NCI-H510A (cell line): Measurements from ENCODE around the gene ST3GAL5.
"Not testable (repeated sequence)": the region's sequence is repeated elsewhere in the genome, so short reads cannot be mapped to it uniquely, and the experiment has no call there.

Experiments used
- DNase-seq: peaks from one replicate; lab custom pipeline; 2025; lab: John Stamatoyannopoulos, UW

ST3GAL5 gene

DNA sequence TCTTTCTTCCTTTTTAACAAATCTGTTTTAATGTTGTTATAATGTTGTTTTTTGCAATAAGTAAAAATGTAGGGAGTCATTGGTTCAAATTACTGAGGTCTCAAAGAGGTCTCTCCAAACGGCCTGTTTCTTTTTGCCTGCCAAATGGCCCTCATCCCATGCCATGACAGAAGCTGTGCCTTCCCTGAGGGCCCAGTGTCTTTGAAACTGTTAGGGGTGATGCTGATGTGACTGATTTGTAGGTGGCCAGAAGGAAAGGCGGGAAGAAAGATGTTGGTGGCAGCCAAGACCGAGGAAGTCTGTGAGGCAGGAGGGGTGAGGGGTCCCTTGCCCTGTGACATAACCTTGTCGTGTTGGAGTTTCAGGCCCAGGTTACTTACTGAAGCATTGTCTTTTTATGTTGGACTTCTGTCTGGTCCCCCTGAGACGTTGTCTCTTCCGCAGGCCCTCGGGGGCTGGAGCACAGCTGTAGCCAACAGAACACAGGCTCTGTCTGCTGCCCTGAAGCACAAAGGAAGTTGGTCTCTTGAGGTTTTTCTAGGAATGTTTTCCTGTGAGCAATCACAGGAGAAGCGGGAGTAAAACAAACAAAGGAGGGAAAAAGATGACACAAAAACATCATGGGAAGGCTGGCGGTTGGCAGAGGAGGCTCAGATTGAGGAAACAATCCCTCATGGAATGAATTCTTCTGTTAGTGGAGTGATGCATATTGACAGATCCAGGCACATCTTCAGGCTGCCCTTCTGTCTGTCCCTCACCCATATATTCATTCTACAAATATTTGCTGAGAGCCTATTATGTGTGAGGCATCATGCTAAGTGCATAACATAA is 4.9 kb upstream of the ST3GAL5 start:
- DNase-seq, result no peak

DNA sequence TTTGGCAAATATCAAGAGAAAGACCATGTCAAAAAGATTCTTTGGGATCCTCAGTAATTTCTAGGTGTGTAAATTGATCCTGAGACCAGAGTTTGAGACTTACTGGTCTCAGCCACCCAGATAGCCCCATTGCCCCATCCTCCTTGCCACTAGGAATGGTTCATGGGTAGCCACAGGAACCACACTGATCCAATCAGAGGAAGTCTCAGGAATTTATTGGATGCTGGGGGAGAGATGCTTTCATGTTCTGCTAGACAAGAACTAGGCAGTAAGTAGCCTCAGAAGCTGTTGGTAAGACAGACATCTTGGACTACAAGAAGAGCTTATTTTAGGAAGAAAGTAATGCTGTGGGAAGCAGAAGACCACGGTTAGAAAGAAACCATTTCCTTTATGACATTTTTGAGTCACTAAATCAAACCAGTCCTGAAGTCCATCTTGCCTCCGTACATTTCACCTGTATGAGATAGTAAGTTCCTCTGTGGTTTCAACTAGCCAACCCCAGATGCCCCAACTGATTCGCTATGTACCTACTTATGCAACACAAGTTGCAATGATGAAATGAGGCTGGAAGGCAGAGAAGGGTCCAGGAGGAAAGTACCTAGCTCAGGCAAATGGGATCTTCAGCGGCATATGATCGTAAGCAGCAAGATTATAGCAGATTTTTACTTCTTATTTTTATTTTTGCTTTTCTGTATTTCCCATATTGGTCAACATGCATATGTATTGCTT is 3.6 kb upstream of the ST3GAL5 start:
- no peak for DNase-seq

DNA sequence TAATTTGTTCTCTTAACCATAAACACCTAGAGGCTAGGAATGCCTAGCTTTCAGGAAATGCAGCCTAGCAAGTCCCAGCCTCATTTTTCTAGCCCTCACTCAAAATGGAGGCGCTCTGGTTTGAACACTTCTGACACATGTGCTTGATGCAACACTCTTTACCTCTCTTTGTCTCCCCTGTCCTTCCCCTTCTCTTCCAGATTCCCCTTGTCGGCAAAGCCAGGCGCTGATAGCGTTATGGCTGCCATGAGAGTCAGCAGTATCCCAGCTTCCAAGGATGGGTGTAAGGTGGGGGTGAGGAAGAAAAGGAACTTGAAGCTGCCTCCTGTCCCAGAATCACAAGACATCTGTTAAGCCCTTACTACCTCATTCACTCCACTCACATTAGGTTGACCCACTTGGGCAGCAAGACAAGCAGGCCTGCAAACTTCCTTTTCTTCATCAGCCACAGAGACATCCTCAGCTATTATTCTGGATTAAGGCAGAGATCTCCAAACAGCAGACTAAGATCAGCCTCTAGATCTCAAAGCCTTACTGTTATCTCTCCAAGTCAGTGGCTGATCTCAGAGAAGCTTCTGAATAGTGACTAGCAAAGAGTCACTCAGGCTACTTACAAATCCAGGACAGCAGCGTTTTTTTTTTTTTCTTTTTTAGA is 1.9 kb upstream of the ST3GAL5 start:
- DNase-seq, result no peak

DNA sequence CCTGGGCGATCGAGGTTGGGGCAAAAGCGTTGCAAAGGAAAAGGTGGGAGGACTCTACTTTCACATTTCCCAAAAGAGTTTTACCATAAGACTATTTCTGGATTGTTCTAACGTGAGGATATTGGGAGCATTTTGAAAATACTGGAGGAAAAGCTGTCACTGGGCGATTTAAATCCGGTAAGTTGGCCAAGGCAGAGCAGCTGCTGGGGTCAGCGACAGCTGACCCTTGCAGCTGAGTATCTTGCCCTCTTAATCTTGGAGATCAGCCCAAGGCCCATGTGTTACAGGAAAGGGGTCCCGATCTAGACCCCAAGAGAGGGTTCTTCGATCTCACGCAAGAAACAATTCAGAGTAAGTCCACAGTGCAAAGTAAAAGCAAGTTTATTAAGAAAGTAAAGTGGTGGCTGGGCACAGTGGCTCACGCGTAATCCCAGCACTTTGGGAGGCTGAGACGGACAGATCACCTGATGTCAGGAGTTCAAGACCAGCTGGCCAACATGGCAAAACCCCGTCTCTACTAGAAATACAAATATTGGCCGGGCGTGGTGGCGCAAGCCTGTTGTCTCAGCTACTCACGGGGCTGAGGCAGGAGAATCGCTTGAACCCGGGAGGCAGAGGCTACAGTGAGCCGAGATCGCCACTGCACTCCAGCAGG is 964 bp upstream of the ST3GAL5 start:
- no peak for DNase-seq

DNA sequence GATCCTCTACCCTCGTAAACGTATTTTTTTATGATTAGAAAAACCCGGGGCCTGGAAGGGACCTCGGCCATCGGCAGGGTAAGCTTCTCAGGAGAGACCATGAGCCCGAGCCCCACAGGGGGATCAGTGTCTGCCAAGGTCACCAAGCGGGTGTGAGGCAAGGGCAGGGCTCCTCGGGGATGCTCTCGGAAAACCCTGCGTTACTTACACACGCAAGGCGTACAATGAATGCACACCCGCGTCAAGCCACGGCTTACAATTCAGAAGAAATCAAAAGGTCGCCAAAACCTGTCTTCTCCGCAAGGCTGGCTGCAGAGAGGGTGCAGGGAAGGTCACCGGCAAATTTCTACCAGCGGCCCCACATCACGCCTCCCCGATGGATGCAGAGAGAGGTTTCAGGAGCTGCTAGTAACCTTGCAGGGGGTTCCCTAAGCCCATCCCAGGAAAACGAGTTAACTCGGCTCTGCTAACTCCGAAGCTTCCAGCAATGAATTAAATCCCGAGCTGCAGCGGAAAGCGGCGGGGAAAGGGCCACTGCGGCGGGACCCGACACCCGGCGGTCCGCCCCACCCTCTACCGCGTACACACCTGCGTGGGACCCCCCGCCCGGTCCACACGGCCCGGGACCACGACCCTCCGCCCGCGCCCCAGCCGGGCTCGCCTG is 638 bp downstream of the ST3GAL5 start:
- no peak for DNase-seq

DNA sequence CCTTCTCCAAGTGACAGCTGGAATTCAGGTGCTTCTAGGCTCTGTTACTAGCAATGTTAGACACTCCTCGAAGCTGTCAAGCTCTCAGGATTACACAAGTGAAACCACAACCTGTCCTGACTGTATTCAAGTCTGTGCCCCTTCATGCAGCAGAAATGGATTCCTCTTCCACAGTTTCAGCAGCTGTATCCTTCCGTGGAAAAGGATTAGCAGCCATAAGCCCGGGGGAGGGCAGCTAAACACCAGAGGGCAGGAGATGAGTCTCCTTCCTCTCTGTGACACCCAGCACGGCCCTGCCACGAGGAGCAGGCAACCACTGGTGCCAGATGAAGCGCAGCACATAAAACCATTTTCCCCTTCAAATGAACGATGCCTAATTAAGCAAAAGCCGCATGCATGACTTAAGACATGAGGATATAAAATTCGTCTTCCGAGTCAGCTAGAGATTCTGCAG is 1.2 kb downstream of the ST3GAL5 start:
- DNase-seq, result peak; percentile 6

DNA sequence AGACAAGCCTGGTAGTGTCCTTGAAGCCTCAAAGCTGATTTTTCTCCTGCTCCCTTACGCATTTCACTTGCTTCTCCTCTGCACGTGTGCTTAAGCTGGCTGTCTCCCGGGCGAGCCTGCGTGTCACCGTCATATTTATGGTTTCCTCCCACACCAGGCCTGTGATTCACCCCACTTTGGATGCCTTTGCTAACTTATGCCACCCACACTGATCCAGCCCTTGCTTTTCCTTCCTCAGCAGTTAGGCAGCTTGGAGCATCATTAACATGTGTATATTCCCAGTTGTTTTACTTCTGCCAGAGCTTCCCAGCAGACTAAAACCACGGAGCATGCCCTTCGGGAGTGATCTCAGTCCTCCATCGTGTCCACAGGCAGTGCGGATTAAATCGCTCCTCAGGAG is 2.2 kb downstream of the ST3GAL5 start:
- no peak for DNase-seq

DNA sequence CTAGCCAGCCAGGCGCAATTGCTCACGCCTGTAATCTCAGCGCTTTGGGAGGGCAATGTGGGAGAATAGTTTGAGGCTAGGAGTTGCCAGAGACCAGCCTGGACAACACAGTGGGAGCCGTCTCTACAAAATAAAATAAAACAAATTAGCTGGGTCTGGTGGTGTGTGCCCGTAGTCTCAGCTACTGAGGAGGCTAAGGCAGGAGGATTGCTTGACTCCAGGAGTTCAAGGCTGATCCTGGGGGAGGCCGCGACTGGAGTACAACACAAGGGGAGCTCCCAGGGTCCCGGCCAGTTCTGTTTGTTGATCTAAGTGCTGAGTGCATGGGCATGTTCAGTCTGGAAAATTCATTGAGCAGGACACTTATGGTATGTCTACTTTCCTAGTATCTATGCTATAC is 2.6 kb downstream of the ST3GAL5 start:
- no peak for DNase-seq

DNA sequence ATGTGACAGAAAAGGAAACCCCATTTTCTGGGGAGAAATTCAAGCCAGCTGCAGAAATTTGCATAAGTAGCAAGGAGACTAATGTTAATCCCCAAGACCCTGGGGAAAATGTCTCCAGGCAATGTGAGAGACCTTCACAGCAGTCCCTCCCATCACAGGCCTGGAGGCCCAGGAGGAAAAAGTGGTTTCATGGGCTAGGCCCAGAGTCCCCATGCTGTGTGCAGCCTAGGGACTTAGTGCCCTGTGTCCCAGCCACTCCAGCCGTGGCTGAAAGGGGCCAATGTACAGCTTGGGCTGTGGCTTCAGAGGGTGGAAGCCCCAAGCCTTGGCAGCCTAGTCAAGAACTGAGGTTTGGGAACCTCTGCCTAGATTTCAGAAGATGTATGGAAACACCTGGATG is 7.0 kb downstream of the ST3GAL5 start:
- DNase-seq, result not testable (repeated sequence)

DNA sequence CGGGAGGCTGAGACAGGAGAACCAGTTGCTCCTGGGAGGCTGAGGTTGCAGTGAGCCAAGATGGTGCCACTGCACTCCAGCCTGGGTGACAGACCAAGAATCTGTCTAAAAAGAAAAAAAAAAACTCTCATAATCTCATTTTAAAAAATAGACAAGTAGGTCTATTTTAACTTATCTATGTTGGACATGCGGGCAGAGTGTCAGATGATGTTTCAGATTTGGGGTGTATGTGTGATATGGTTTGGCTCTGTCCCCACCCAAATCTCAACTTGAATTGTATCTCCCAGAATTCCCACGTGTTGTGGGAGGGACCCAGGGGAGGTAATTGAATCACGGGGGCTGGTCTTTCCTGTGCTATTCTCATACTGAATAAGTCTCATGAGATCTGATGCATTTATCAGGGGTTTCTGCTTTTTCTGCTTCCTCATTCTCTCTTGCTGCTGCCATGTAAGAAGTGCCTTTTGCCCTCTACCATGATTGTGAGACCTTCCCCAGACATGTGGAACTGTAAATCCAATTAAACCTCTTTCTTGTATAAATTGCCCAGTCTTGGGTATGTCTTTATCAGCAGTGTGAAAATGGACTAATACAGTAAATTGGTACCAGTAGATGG is 8.0 kb downstream of the ST3GAL5 start:
- DNase-seq, result not testable (repeated sequence)

DNA sequence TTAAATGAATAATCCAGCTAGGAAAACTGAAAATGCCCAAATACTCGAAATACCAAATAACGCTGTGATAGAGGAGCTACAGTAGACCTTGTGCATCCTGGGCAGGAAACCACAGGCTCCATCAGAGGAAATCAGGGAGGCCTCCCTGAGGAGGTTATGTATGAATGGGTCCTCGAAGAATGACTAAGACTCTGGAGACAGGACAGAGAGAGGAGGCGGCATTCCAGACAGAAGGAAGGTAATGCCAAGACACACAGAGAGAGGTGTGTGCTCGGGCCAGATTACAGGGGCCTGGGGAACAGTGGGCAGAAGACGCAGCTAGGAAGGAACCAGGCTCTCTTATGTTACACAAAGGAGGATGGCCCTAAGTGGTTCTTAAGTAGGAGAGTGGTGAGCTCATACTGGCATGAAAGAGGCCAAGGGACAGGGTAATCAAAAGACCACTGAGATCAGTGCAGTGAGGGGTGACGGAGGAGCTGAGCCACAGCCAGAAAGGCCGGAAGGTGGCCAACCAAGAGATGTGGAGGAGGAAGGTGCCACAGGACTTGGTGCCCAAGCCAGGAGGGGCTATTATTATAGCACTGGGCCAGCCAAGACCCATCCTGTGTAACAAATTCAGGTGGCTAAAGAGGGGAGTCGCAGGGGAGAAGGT is 9.9 kb downstream of the ST3GAL5 start:
- no peak for DNase-seq

DNA sequence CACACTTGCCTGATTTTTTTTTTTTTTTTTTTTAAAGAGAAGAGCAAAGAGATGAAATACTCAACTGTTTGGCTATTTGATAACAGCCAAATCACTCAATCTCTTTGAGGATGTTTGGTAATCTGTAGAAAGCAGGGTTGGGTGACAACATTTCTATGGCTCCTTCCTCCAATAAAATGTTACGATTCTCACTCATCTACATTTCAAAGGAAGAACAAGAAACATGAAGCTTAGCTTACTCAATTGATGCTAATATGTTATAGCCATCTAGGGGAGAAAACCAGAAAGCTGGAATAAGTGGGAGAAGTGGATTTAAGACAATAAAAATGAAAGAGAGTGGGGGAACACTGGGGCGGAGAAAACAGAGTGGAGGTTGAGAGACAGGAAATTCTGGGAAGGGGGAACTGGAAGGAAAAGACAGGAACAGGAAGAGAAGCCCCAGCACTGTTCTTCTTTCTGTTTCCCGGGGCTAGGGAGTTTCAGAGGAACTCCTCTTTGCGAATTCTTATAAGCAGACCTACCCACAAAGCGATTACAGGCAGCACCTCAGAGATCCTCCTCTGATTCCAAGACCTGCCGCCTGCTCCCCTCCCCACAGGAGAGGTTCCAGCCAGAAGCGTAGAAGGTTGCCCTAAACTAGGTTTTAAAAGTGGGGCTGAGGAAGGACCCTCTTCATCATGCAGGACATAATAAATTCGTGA is 13.3 kb downstream of the ST3GAL5 start:
- DNase-seq, result no peak

DNA sequence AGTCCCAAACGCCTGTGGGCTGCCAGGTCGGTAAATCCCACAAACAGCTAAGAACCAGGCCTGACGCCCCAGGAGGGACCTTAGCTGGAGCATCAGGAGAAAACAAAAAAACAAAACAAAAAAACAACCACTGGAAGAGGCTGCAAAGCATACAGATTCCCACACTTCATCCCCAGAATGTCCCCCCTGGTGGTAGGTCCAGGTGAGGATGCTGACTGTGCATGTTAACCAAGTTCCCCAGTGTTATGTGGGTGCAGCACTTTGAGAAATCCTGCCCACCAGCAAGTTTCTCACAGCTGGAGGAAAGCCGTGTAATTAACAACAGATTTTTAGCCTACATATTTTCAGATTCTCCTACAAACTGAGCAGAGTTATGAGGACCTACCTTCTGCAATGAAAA is 15.1 kb downstream of the ST3GAL5 start:
- no peak for DNase-seq

DNA sequence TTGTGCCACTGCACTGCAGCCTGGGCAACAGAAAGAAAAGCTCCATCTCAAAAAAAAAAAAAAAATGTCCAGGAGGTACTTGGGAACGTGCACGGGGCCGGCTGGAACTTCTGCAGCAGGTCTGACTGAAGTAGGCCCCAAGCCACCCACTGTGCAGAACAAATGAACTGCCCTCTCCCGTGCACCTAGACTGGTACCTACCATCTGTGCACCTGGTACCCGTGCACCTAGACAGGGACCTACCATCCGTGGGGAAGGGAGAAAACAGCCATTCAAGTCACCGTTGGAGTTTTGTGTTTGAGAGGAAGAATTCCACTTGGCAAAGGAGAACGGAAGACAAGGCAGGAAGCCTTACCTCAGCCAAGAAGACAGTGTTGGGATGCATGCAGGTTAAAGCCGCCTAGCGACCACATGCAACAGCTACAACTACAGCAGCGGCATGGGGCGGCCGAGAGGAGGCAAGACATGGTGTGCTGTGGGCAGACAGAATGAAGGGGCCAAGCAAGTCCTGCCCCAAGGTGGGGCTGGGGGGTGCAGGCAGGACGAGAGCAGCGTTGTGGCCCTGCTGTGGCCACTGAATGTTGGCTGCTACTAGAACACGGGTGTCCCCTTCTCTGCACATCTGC is 16.1 kb downstream of the ST3GAL5 start:
- DNase-seq, result no peak

DNA sequence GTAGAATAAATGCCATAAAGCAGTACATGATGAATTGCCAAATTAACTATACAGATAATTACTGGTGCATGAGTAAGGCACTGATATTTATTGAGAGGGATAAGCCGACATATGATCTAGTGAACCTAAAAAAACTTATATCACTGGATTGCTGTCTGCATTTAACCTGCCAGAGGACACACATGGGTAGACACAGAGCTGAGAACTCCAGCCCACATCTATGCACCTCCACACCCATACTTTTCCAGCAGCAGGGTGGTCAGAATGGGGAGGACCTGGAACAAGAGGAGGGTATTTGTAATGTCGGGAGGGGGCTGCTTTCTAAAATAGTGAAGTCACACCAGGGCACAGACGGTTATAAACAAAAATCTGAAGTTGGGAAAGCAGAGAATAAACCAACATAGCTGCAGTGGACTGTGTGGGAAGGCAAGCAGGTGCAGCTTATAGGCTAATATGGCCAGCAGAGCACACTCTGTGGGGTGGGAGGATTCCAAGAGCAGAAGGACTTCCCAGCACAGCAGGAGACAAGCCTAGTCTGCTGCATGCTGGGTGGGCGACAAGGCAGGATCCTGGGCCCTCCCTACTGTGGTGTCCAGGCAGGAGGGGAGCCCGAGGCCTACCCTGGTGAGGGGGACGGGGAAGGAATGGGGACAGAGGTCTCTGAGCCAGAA is 17.2 kb downstream of the ST3GAL5 start:
- no peak for DNase-seq

DNA sequence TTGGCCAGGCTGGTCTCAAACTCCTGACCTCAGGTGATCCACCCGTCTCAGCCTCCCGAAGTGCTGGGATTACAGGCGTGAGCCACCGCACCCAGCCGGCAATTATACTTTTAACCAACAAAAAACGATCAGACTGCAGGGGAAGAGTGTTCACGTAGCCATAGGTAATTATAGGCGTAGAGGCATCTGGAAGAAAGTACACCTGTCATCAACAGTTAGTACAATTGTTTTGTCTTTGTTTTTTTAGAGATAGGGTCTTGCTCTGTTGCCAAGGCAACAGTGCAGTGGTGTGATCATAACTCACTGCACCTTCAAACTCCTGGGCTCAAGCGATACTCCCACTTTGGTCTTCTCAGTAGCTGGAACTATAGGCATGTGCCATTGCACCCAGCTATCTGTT is 20.0 kb downstream of the ST3GAL5 start:
- DNase-seq, result no peak

DNA sequence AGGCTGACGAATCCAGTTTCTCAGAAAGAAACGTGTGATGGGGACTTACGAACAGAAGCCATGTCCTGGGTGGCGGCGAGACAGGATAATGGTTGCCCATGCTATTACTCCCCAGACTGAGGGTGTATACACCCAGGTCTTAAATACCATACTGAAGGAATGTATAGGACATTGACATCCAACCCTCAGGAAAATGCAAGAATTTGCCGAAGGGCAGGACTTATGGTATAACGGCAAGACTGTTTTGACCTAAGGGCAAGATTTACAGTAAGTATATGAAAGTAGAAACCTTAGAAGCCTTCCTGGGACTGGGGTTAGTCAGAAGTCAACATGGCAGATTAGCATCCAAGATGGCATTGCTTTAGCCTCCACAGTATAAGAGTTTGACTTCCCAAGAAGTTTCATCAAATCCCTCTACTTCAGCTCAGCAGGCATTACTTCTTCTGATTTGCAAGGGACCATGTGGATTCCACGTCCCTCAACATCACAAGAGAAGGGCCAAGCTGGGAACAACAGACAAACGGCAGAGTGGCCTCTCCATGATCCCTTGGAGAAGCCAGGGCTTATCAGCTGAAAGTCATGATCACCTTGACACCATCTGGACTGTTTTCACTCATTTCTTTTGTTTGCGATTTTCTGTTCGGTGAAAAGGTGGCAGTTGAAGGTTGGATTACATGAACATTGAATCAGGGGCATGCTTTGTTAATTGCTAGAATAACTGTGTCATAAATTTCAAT is 21.1 kb downstream of the ST3GAL5 start:
- no peak for DNase-seq

DNA sequence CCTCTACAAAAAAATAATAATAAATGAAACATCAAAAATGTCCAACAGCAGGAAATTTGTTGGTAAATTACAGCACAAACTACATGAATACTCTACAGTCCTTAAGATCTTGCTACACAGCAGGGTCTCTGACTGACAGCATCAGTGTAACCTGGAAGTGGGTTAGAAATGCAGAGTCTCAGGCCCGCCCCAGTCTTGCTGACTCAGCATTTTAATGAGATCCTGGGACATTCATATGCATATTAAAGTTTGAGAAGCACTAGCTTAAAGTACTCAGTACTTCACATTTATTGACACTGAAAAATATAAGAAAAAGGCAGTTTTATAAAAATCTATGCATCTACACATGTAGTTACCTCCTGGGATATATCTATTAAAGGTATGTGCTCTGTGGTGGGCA is 21.7 kb downstream of the ST3GAL5 start:
- DNase-seq, result no peak
